H1 (cell line): ENCODE results near the gene CEP89.
"Not testable (repeated sequence)": the region's sequence is repeated elsewhere in the genome, so short reads cannot be mapped to it uniquely, and the experiment has no call there.

Experiments
- ATF3 ChIP-seq: IDR thresholded peaks from 2 replicates; pipeline ENCODE4 v1.6.1; 2011; ENCODE audit warnings: low read depth, mild to moderate bottlenecking, low read length; ENCODE audit not compliant: insufficient read depth
- CHD2 ChIP-seq: IDR thresholded peaks from 2 replicates; pipeline ENCODE4 v1.6.1; 2012; ENCODE audit warnings: low read length, improper control_type of control experiment
- CTCF ChIP-seq, 3 experiments: IDR thresholded peaks; 1 replicate in 2 of 3; 2 replicates in 1 of 3; pipeline versions ENCODE4 v1.5.1 to v1.6.1; 2011; ENCODE audit warnings: low read length in 3 of 3, mild to moderate bottlenecking in 3 of 3, inconsistent platforms in 2 of 3, low read depth in 1 of 3, moderate library complexity in 1 of 3; ENCODE audit not compliant: insufficient read depth in 1 of 3; ENCODE audit errors: control extremely low read depth in 1 of 3
- JUND ChIP-seq: IDR thresholded peaks from 2 replicates; pipeline ENCODE4 v1.6.1; 2011; ENCODE audit warnings: mild to moderate bottlenecking, improper control_type of control experiment, low read length
- NANOG ChIP-seq: IDR thresholded peaks from 2 replicates; pipeline ENCODE4 v1.6.1; 2011; ENCODE audit warnings: low read length, low read depth, mild to moderate bottlenecking, inconsistent platforms; ENCODE audit not compliant: insufficient read depth, poor library complexity, severe bottlenecking
- POLR2A ChIP-seq, 2 experiments: IDR thresholded peaks; 1 replicate in 1 of 2; 2 replicates in 1 of 2; pipeline ENCODE4 v1.6.1; 2011; ENCODE audit warnings: low read depth in 2 of 2, low read length in 2 of 2, mild to moderate bottlenecking in 2 of 2; ENCODE audit errors: control extremely low read depth in 1 of 2
- RAD21 ChIP-seq, 2 experiments: IDR thresholded peaks in 1 of 2; conservative IDR thresholded peaks in 1 of 2; 2 replicates each; pipeline ENCODE4 v1.6.1; 2011; ENCODE audit warnings: low read depth in 2 of 2, low read length in 2 of 2, improper control_type of control experiment in 1 of 2, inconsistent platforms in 1 of 2, mild to moderate bottlenecking in 1 of 2, moderate library complexity in 1 of 2
- SIX5 ChIP-seq: IDR thresholded peaks from 2 replicates; pipeline ENCODE4 v1.6.1; 2011; ENCODE audit warnings: mild to moderate bottlenecking, low read depth, low read length
- TBP ChIP-seq: IDR thresholded peaks from 2 replicates; pipeline ENCODE4 v1.6.1; 2011; ENCODE audit warnings: low read depth, low read length, improper control_type of control experiment

- TF ChIP-seq TBP; CTCF (IDR thresholded peaks at IDR 0.05; ENCODE audit: control extremely low read depth in 1 of 3, insufficient read depth in 1 of 3, low read depth in 1 of 3, low read length in 3 of 3); POLR2A (IDR thresholded peaks at IDR 0.05; ENCODE audit: control extremely low read depth in 1 of 2, low read depth in 2 of 2, low read length in 2 of 2); NANOG; JUND; SIX5; CHD2; ATF3; RAD21 (IDR thresholded peaks at IDR 0.05 in 1 of 2, conservative IDR thresholded peaks at IDR 0.05 in 1 of 2; ENCODE audit: low read depth in 2 of 2, low read length in 2 of 2): not testable (repeated sequence)
These were observed 10.7 kb upstream of the CEP89 start for GRCh38 chr19:32982488-32982887.
